ENCODE results near the gene MAP3K12. TPM values are rescaled to one million over a fixed set of nuclear protein-coding genes. Genes with fewer than 3 reads are reported as not detected.

MAP3K12 gene
- total RNA-seq, 4 donors from 2014 or later = 4.8 to 14.0 (median 5.9) TPM

GRCh38 chr12:53466640-53467039 lies 32.6 kb downstream of the MAP3K12 start:
- TF ChIP-seq CTCF (IDR thresholded peaks at IDR 0.05) (no peak), POLR2A (IDR thresholded peaks at IDR 0.05) (no peak), EP300 (IDR thresholded peaks at IDR 0.05) (no peak), POLR2AphosphoS5 (IDR thresholded peaks at IDR 0.05) (no peak)
- Histone ChIP-seq H3K27me3 (no peaks in the 10 kb centered on the region), H3K9me3 (no peaks in the 10 kb centered on the region), H3K4me1 (peaks cover 17% of the 10 kb centered on the region), H3K4me3 (no peak overlapping the region), H3K27ac (no peak overlapping the region), H3K36me3 (peaks cover 100% of the 10 kb centered on the region)
- DNase-seq (ENCODE audit: low spot score in 2 of 2) = no peak
- WGBS = 73% methylated on average over 4 of the region's 4 CpGs

- 65% methylated on average over 2 of the region's 2 CpGs for WGBS
- H3K4me1 ChIP-seq = peaks cover 14% of the 10 kb centered on the region
Observed at GRCh38 chr12:53465679-53466078, 33.6 kb downstream of the MAP3K12 start.

GRCh38 chr12:53464685-53465418 lies 34.4 kb downstream of the MAP3K12 start:
- no peak overlapping the region for H3K4me3 ChIP-seq
- 93% methylated on average over 11 of the region's 11 CpGs for WGBS
- H3K9me3 ChIP-seq = no peaks in the 10 kb centered on the region
- DNase-seq (ENCODE audit: low spot score in 2 of 2) = no peak
- peaks cover 14% of the 10 kb centered on the region for H3K4me1 ChIP-seq
- no peak for TF ChIP-seq CTCF (IDR thresholded peaks at IDR 0.05)
- no peak for TF ChIP-seq POLR2AphosphoS5 (IDR thresholded peaks at IDR 0.05)
- TF ChIP-seq POLR2A (IDR thresholded peaks at IDR 0.05) = no peak
- TF ChIP-seq EP300 (IDR thresholded peaks at IDR 0.05) = no peak
- H3K36me3 ChIP-seq = peaks cover 100% of the 10 kb centered on the region
- H3K27ac ChIP-seq = no peak overlapping the region
- H3K27me3 ChIP-seq = no peaks in the 10 kb centered on the region

More at GRCh38 chr12:53465679-53466078, 33.6 kb downstream of the MAP3K12 start:
- no peak overlapping the region for H3K4me3 ChIP-seq
- no peaks in the 10 kb centered on the region for H3K27me3 ChIP-seq
- DNase-seq (ENCODE audit: low spot score in 2 of 2) = no peak
- no peak overlapping the region for H3K27ac ChIP-seq
- peaks cover 100% of the 10 kb centered on the region for H3K36me3 ChIP-seq
- no peaks in the 10 kb centered on the region for H3K9me3 ChIP-seq
- no peak for TF ChIP-seq POLR2A (IDR thresholded peaks at IDR 0.05)
- TF ChIP-seq EP300 (IDR thresholded peaks at IDR 0.05) = no peak
- TF ChIP-seq CTCF (IDR thresholded peaks at IDR 0.05) = no peak
- TF ChIP-seq POLR2AphosphoS5 (IDR thresholded peaks at IDR 0.05) = no peak

GRCh38 chr12:53463802-53464560 lies 35.3 kb downstream of the MAP3K12 start:
- no peaks in the 10 kb centered on the region for H3K9me3 ChIP-seq
- DNase-seq (ENCODE audit: low spot score in 2 of 2) = no peak
- no peak overlapping the region for H3K27ac ChIP-seq
- no peak for TF ChIP-seq CTCF (IDR thresholded peaks at IDR 0.05)
- no peak for TF ChIP-seq POLR2A (IDR thresholded peaks at IDR 0.05)
- TF ChIP-seq POLR2AphosphoS5 (IDR thresholded peaks at IDR 0.05) = no peak
- TF ChIP-seq EP300 (IDR thresholded peaks at IDR 0.05) = no peak
- no peak overlapping the region for H3K4me3 ChIP-seq
- no peaks in the 10 kb centered on the region for H3K27me3 ChIP-seq
- peaks cover 100% of the 10 kb centered on the region for H3K36me3 ChIP-seq
- peaks cover 14% of the 10 kb centered on the region for H3K4me1 ChIP-seq
- WGBS = 65% methylated on average over 5 of the region's 5 CpGs

GRCh38 chr12:53462935-53463334 lies 36.3 kb downstream of the MAP3K12 start:
- Histone ChIP-seq H3K27me3 (no peaks in the 10 kb centered on the region), H3K4me3 (no peak overlapping the region), H3K9me3 (no peaks in the 10 kb centered on the region), H3K27ac (no peak overlapping the region), H3K36me3 (peaks cover 100% of the 10 kb centered on the region), H3K4me1 (peaks cover 14% of the 10 kb centered on the region)
- WGBS = 80% methylated on average over 3 of the region's 3 CpGs
- DNase-seq (ENCODE audit: low spot score in 2 of 2) = no peak
- no peak for TF ChIP-seq POLR2A (IDR thresholded peaks at IDR 0.05)
- TF ChIP-seq EP300 (IDR thresholded peaks at IDR 0.05) = no peak
- no peak for TF ChIP-seq CTCF (IDR thresholded peaks at IDR 0.05)
- TF ChIP-seq POLR2AphosphoS5 (IDR thresholded peaks at IDR 0.05) = no peak

Data from suprapubic skin (tissue), 4 donors.